ENCODE data around the gene MFSD11. TPM values are rescaled to one million over a fixed set of nuclear protein-coding genes. Genes with fewer than 3 reads are reported as not detected.

MFSD11 gene
- total RNA-seq, 6 experiments from 2014 or later: 16.1 to 23.4 (median 20.7) TPM

GRCh38 chr17:76700617-76701470 is 37.1 kb upstream of the MFSD11 start:
- Mint-ChIP-seq H3K27me3 (ENCODE audit: insufficient read depth) (peaks cover 4% of the 10 kb centered on the region), H3K4me3 (peak overlapping the region; percentile 76), H3K4me1 (ENCODE audit: low read depth) (peaks cover 54% of the 10 kb centered on the region), H3K9me3 (no peaks in the 10 kb centered on the region), H3K36me3 (ENCODE audit: low read depth) (peaks cover 6% of the 10 kb centered on the region; the same call in 1 of the 2 replicates), H3K27ac (peak overlapping the region; percentile 89)
- DNase-seq: peak; percentile 81
- no peak for TF ChIP-seq CTCF (IDR thresholded peaks at IDR 0.05)

GRCh38 chr17:76701471-76701967 is 36.4 kb upstream of the MFSD11 start:
- Mint-ChIP-seq H3K4me1 (ENCODE audit: low read depth) (peaks cover 55% of the 10 kb centered on the region), H3K27ac (peak overlapping the region; percentile 89), H3K4me3 (peak overlapping the region; percentile 76), H3K36me3 (ENCODE audit: low read depth) (peaks cover 7% of the 10 kb centered on the region; the same call in 1 of the 2 replicates), H3K27me3 (ENCODE audit: insufficient read depth) (peaks cover 4% of the 10 kb centered on the region), H3K9me3 (no peaks in the 10 kb centered on the region)
- no peak for TF ChIP-seq CTCF (IDR thresholded peaks at IDR 0.05)
- no peak for DNase-seq

- peaks cover 4% of the 10 kb centered on the region for H3K27me3 Mint-ChIP-seq (ENCODE audit: insufficient read depth)
- peaks cover 13% of the 10 kb centered on the region for H3K36me3 Mint-ChIP-seq (ENCODE audit: low read depth)
- no peak for DNase-seq
- H3K9me3 Mint-ChIP-seq: no peaks in the 10 kb centered on the region
- TF ChIP-seq CTCF (IDR thresholded peaks at IDR 0.05): no peak
- peak overlapping the region; percentile 89 for H3K27ac Mint-ChIP-seq
- peak overlapping the region; percentile 76; the same call in 1 of the 2 replicates for H3K4me3 Mint-ChIP-seq
- peaks cover 57% of the 10 kb centered on the region for H3K4me1 Mint-ChIP-seq (ENCODE audit: low read depth)
Observed at GRCh38 chr17:76702076-76702475, 35.8 kb upstream of the MFSD11 start.

GRCh38 chr17:76702941-76703637 is 34.8 kb upstream of the MFSD11 start:
- Mint-ChIP-seq H3K36me3 (ENCODE audit: low read depth) (peaks cover 19% of the 10 kb centered on the region), H3K27me3 (ENCODE audit: insufficient read depth) (peaks cover 4% of the 10 kb centered on the region), H3K4me3 (no peak overlapping the region), H3K27ac (no peak overlapping the region), H3K9me3 (no peaks in the 10 kb centered on the region), H3K4me1 (ENCODE audit: low read depth) (peaks cover 55% of the 10 kb centered on the region)
- DNase-seq: no peak
- no peak for TF ChIP-seq CTCF (IDR thresholded peaks at IDR 0.05)

DNA sequence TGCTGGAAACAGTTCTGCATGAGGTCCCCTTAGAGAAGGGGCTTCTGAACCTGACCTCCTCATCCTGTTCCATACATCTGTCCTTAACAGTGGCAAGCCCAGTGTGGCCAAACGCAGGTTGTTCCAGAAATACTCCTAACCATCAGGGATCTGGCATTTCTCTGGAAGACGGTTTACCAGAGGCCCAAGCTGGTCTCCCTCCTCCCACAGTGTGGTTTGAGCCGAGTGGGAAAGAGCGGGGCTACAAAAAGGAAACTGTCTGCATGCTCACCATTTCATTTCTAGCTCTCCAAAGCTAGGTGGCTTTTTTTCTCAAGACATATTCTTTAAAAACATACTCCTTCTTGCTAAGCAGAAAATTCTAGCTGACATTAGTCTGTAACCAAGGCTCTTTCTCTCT is 33.1 kb upstream of the MFSD11 start:
- peaks cover 54% of the 10 kb centered on the region for H3K4me1 Mint-ChIP-seq (ENCODE audit: low read depth)
- H3K27ac Mint-ChIP-seq: no peak overlapping the region
- H3K9me3 Mint-ChIP-seq: no peaks in the 10 kb centered on the region
- H3K27me3 Mint-ChIP-seq (ENCODE audit: insufficient read depth): peaks cover 8% of the 10 kb centered on the region
- DNase-seq: no peak
- no peak for TF ChIP-seq CTCF (IDR thresholded peaks at IDR 0.05)
- H3K4me3 Mint-ChIP-seq: no peak overlapping the region
- peaks cover 18% of the 10 kb centered on the region for H3K36me3 Mint-ChIP-seq (ENCODE audit: low read depth)

Measured in HFFc6 (cell line).